ENCODE data around the gene NDUFAF7.
"Not testable (repeated sequence)": the region's sequence is repeated elsewhere in the genome, so short reads cannot be mapped to it uniquely, and the experiment has no call there.

Gene NDUFAF7

GRCh38 chr2:37215250-37215649 lies 16.2 kb upstream of the NDUFAF7 start:
- no peak for DNase-seq

- no peak for DNase-seq
These were observed 12.4 kb upstream of the NDUFAF7 start for GRCh38 chr2:37219046-37219445.

- no peak for DNase-seq
These were observed 8.3 kb upstream of the NDUFAF7 start for GRCh38 chr2:37223131-37223530.

- DNase-seq, result no peak
These were observed 7.4 kb upstream of the NDUFAF7 start for GRCh38 chr2:37224063-37224462.

GRCh38 chr2:37225129-37225528 lies 6.3 kb upstream of the NDUFAF7 start:
- not testable (repeated sequence) for DNase-seq

GRCh38 chr2:37226863-37227262 lies 4.6 kb upstream of the NDUFAF7 start:
- DNase-seq, result no peak

GRCh38 chr2:37228788-37229187 lies 2.7 kb upstream of the NDUFAF7 start:
- DNase-seq, result no peak

- no peak for DNase-seq
These were observed 877 bp upstream of the NDUFAF7 start for GRCh38 chr2:37230581-37230980.

- DNase-seq, result peak; percentile 37
These were observed 874 bp downstream of the NDUFAF7 start for GRCh38 chr2:37232131-37232933.

- DNase-seq, result no peak
These were observed 12.0 kb downstream of the NDUFAF7 start for GRCh38 chr2:37243435-37243834.

GRCh38 chr2:37244017-37244416 lies 12.6 kb downstream of the NDUFAF7 start:
- no peak for DNase-seq

- no peak for DNase-seq
These were observed 13.3 kb downstream of the NDUFAF7 start for GRCh38 chr2:37244755-37245154.

GRCh38 chr2:37246205-37246604 lies 14.7 kb downstream of the NDUFAF7 start:
- DNase-seq, result no peak

GRCh38 chr2:37250869-37251740 lies 19.6 kb downstream of the NDUFAF7 start:
- no peak for DNase-seq

- no peak for DNase-seq
These were observed 31.1 kb downstream of the NDUFAF7 start for GRCh38 chr2:37262522-37262921.

GRCh38 chr2:37263839-37264238 lies 32.4 kb downstream of the NDUFAF7 start:
- DNase-seq, result no peak

- no peak for DNase-seq
These were observed 36.2 kb downstream of the NDUFAF7 start for GRCh38 chr2:37267685-37268084.

GRCh38 chr2:37268111-37268510 lies 36.7 kb downstream of the NDUFAF7 start:
- no peak for DNase-seq

- DNase-seq, result no peak
These were observed 40.1 kb downstream of the NDUFAF7 start for GRCh38 chr2:37271376-37272067.

- no peak for DNase-seq
These were observed 43.0 kb downstream of the NDUFAF7 start for GRCh38 chr2:37274359-37274965.

GRCh38 chr2:37276291-37276690 lies 44.8 kb downstream of the NDUFAF7 start:
- no peak for DNase-seq

GRCh38 chr2:37281916-37282315 lies 50.5 kb downstream of the NDUFAF7 start:
- no peak for DNase-seq

GRCh38 chr2:37282746-37283145 lies 51.3 kb downstream of the NDUFAF7 start:
- DNase-seq, result no peak

Data from left hindlimb (tissue), 1 donor.